HG03039 (cell line): ENCODE results near the gene KIF21B.

ENCODE experiments used
- ATAC-seq: cut with Tn5 transposase; IDR thresholded peaks from one replicate; pipeline ENCODE4 v1.9.1; 2021; ENCODE audit warnings: mild to moderate bottlenecking, moderate library complexity; ENCODE audit not compliant: unreplicated experiment

Gene KIF21B

DNA sequence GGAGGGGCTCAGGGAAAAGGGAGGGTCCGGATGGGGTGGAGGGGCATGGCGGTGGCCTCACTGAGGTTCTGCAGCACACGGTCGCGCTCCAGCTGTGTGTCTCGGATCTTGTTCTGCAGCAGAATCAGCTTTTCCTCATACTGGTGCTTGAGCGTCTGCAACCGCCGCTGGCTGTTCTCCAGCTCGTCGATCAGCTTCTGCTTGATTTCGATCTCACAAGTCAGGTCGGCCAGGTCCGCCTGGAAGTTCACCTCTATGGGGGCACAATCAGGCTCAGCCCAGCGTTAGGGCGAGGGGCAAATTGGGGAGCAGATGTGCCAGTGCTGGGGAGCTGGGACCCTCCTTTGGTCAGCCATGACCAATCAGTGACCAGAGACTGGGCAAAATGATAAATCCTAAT, 25.2 kb downstream of the KIF21B start:
- no peak for ATAC-seq

DNA sequence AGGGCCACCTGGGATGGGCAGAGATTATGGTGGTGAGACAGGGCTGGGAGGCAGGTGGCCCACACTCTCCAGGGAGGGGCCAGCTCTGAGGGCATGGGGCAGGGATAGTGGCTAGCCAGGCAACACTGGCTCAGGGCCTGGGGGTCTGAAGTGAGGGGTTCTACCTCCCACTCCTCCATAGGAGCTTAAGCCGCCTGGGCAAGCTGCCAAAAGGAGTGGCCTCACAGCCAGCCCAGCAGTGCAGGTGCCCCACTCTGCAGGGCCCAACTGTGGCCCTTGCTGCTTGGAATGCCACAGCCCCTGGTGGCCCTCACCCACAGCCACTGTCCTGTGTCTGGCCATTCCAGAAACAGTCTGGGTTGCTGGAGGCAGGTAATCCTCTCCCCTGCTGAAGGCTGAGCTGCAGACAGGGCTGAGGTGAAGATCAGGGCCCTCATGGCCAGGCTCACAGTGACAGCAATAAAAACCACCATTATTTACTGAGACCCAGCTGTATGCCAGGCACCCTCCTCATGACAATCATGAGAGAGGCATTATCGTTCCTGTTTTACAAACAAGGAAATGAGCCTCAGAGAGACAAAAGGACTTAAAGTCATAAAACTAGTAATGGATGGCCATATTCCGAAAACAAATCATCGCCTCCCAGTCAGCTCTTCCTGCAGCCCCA, 31.0 kb downstream of the KIF21B start:
- ATAC-seq = no peak

DNA sequence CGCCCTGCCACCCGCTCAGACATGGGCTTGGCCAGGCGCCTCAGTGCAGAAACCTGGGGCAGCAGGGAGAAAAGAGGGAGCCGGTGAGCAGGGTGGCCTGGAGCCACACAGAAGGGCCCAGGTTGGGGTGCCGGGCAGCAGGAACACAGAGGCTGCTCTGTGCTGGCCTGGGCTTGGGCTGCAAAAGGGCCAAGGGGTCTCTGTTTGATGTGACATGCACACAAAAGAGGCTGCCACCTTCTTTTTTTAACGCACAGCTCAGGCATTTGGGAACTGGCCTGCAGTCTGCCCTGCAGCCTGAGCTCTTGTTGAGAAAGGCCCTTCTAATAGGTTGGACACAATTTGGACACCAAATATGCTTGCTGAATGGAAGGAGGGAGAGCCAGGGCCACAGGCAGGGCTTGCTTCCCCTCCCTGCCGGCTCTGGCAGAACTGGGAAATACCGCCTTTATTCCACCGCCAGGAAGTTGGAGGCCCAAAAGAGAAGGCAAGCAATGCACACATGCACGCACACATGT, 32.4 kb downstream of the KIF21B start:
- no peak for ATAC-seq

DNA sequence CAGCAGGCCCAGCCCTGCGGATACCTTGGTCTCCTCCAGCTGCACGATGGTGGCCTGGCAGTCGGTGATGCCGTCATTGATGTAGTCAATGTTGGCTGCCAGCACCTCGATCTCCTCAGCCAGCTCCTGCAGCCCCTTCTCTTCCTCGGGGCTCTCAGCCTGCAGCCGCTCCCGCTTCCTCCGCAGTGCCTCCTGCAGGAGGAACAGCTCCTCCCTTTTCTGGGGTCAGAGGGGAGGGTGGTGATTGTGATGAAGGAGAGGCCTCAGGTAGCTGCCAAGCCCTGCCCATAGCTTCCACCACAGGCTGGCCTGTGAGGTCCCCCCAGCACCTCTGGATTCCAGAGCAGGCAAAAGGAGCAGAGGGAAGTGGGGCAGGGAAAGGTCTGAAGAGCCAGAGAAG, 33.4 kb downstream of the KIF21B start:
- no peak for ATAC-seq

DNA sequence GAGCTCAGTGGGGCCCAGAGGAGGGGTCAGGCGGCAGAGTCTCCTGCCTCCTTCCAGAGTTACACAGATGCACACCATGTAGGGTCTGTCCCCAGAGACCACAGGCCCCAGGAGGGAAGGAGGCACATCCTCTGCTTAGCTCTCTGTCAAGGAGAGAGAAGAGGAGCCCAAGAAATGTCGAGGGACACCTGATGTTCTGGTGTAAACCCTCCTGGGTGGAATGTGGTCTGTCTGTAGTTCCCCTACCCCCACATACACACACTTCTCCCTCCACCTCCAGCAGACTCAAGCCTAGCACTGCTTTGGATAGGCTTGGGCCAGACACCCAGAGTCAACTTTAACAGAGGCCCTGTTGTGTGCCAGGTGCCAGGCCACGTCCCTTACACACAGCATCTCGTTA, 34.2 kb downstream of the KIF21B start:
- no peak for ATAC-seq

DNA sequence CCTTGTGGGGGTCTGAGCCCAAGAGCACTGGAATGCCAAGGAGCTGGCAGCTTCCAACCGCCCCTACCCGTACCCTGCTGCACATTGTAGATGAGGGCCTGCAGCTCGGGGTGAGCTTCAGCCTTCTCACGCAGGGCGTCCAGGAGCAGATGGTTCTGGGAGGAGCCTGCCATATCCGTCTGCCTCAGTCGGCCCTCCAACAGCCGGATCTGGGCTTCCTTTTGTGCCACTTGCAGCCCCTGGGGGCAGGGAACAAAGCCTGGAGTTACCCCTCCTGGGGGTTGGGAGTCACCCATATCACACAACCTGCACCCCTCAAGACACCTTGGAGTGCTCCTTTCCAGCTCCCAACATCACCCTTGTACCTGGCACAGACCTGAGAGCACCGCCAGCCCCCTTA, 34.8 kb downstream of the KIF21B start:
- ATAC-seq = no peak

DNA sequence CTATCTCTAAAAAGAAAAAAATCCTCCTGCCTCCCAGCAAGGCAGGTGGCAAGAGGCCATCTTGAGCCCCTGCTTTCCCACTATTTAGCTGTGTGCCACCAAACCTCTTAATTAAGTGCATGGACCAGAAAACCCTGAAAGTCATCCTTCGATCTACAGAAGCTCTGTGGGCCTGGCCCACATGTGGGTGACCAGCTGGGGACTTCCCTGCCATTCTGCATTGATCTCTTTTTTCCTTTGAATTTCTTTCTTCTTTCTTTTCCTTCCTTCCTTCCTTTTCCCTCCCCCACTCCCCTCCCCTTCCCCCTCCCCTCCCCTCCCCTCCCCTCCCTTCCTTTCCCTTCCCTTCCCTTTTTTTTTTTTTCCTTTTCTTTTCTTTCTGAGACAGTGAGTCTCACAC, 38.0 kb downstream of the KIF21B start:
- no peak for ATAC-seq

DNA sequence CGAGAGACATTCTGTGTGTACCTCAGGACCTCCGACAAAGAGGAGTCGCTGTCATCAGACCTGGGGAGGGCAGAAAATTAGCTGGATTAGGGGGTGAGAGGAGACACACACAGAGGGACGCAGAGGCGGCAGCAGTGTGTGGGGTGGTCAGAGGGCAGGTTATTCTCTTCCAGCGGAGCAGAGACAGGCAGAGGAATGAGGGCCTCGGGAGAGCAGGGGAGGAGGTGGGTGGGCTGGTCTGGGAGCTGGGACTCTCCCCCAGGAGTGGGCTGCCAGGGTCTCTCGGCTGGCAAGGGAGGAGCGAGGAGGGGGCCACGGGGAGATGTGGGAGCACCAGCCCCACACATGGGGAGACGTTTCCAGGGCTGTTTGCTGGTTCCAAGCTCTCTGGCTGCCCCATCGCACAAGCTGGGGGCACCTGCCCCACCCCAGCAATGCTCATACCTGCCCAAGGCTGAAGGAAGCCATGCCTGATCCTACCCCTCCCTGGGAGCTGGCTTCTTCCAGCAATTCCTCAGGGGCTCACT, 40.4 kb downstream of the KIF21B start:
- ATAC-seq = no peak

DNA sequence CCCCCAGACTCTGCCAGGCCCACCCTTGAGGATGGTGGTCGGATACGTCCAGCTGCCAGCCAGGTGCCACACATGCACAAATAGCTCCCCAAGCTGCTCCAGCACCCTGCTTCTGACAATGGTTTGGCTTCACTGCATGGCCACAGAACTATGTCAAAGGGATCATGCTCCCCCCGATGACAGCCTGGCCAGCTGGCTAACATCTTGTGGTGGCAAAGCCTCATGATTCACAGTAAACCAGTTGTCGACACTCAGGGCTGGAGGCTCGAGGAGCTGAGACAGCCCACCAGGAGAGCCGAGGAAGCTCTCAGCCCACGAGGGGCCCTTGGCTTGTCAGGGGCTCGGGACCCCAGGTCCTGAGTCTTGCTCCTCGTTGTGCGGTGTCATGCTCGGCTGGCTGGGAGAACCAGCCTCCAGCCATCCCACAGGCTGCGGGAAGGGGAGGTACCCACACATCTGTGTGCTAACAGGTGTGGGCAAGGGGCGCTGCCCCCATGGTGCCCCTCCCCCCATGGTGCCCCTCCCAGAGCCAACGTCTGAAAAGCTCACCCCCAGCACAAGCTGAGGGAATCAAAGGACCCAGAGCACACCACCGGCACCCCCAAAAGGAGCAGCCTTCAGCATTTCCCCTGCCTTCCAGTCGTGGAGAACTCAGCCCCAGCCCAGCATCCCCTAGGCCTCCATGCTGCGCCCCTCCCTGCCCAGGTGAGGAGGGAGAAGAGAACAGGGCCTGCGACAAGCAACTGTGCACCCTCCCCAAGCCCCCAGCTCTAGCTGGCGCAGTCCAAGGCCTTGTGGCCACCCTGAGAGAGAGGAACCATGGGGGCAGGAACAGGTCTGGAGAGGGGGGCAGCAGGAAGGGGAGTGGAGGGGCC, 41.2 kb downstream of the KIF21B start:
- no peak for ATAC-seq

DNA sequence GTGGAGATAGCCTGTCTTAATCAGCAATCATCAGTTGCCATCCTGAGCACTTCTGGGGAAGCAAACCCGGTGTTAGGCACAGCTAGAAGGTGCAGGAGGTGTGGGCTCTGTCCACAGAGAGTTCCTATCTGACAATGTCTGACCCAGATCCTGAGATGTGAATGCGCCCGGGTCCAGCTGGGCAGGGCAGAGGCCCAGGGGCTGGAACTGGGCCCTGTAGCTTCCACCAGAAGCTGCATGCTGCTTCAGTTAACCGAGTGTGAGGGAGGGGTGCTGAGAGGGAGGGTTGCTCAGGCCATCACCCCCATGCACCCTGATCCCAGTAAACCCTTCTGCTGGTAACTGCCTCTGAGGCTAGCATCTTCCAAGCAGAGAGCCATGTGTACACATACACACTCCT, 42.2 kb downstream of the KIF21B start:
- ATAC-seq = no peak

DNA sequence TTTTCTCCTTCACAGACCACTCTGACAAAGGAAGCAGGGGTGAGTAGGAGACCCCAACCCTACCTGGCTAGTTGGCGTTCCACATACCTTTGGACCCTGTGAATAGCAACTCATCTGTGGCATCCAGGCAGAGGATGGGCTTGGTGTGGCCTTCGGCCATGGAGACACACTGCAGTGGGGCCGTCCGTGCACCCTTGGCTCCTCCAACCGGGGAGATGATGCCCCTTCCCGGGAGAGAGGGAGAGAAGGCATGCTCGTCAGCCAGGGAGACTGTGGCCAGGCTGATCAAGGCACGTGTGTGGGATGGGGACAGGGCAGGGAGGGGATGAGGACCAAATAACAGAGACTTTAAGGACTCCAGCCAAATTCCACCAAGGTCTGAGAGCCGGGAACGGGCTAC, 42.6 kb downstream of the KIF21B start:
- ATAC-seq = no peak

DNA sequence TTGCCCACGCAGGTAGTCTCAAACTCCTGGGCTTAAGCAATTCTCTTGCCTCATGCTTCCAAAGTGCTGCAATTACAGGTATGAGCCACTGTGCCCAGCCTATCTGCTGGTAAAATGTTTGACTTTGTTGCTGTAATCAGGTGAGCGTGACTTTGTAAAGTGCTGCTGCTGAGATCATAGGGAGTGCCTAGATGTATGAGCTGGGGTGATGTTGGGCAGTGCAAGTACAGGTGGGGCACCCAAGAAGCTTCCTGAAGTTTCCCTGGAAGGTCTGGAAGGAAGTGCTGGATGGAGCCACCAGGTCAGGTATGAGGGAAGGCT, 43.1 kb downstream of the KIF21B start:
- ATAC-seq = no peak

DNA sequence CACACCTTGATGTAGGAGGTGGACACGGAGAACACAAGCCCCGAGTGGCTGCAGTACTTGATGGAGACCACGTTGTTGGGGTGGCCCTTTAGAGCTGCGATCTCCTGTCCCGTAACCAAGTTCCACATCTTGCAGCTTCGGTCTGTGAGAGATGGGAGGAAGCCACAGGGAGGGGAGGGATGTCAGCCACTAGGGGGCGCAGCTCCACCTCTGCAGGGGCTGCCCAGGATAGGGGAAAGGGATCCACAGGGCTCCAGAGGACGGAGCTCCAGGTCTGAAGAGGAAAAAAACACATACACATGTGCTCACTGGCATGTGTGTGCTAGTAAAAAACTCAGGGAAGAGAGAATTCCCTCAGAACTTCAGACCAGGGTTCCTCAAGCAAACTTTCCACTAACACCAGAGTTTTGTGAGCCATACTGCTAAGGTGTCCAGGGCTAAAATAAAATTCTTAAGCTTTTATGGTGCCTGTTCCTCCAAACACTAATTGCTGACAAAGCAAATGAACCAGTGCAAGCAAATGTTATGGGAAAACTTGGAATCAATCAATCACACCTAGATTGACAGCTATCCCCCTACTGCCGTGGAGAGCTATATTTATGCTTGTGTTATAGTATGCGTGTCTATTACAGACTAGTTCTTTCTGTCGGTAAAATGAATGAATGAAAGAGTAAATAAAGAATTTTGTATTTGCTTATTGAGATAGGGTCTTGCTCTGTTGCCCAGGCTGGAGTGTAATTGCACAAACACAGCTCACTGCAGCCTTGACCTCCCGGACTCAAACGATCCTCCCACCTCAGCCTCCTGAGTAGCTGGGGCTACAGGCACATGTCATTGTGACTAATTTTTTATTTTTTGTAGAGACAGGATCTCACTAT, 43.7 kb downstream of the KIF21B start:
- no peak for ATAC-seq

DNA sequence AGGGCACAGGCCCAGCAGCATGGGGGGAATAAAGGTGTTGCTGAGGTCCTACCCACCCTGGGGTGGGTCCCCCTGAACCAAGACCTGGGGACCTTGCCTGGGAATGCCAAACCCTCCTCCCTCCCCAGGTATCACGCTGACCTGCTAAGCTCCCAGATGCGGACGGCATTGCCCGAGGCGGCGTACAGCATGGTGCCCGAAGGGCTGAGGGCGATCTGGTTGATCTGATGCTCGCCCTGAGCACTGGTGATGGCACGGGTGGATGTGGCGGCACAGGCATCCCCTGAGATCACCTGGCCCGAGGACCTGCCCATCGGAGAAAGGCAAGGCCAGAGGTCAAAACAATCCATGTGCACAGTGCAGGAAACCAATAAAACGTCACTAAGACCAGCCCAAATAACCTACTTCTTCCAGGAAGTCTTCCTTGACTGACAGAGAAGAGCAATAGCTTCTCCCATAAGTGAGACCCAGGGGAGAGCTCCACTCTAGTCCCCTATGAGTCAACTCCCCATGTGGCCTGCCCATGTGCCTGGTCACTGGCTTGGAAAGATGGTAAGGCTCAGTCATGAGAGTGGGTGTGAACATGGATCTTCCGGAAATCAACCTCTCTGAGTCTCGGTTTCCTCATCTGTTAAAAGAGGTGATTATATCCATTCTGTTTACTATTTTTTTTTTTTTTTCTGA, 46.3 kb downstream of the KIF21B start:
- no peak for ATAC-seq

DNA sequence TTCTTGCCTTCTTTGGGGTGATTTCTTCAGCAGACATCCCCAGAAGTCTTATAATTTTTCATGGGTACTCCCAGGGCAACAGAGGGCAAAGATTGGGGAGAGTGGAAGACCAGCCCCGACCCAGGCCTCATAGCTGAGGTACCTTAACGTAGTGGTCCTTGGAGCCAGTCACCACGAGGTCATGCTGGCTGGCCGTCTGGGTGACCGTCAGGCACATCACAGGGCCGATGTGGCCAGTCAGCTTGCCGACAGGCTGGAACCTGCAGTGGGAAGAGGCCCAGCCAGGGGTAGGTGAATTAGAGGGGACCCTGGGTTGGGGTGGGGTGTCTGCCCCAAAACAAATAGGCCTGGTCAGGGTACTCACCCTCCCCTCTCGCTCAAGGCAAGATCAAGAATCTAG, 46.9 kb downstream of the KIF21B start:
- no peak for ATAC-seq

DNA sequence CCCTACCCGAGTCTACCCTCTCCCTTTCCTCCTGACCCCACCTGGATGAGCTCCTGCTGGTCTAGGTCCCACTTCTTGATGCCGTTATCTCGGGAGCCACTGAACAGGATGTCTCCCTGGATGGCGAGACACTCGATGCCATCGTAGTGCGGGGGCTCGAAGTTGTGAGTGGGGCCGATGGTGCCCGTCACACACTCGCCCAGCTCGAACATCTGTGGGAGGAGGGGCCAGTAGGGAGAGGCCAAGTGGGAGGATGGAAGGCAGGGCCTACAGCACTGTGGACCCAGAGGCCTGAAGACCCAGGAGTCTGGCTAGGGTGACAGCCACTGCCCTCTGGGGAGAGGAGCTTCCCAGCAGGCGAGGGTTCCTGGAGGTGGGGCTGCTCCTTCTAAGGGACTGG, 48.1 kb downstream of the KIF21B start:
- no peak for ATAC-seq

DNA sequence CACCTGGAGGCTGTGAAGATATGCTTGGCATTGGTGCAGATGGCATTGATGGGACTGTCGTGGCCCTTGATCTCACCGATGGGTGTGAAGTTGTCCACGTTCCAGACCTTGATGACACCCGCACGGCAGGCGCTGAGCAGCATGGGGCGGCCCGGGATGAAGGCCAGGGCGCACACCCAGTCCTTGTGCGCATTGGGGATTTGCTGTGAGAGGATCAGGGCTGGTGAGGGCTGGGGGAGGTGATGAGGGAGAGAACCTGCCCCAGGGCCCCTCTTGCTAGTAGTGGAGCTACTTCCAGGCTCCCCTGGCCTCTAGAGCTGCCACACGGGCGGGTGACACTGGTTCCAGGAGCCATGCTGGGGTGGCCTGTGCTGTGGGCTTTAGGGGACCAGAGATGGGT, 48.8 kb downstream of the KIF21B start:
- ATAC-seq = no peak

DNA sequence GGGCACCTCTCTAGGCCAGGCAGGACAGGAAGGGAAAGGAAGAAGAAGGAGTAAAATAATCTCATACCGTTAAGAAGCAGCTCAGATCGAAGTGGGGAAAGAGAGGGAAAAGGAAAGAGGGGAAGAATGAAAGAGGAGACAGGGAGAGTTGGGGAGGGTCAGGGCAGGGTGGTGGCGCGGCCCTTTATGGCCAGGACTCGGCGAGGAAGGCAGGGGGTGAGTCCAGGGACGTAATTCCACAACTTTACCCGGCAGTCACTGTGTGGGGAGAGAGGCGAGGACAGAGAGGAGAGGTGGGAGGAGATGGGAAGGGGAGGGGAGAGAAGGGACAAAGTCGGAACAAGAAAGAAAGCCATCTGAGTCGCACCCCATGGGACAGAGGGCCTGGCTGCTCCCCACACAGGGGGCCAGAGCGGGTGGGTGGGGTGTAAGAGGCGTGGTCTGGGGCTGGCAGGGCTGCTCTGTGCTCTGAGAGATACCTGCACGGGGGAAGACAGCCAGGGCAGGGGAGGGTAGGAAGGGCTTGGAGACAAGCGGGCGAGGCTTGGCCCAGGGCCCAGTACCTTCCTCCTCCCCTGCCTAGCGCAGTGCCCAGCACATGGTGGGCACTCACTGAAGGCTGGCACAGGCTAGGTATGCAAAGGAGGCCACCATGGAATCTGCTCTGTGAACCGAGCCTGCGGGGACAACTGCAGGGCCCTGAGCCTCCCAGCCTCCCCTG, 49.4 kb downstream of the KIF21B start:
- ATAC-seq = no peak

DNA sequence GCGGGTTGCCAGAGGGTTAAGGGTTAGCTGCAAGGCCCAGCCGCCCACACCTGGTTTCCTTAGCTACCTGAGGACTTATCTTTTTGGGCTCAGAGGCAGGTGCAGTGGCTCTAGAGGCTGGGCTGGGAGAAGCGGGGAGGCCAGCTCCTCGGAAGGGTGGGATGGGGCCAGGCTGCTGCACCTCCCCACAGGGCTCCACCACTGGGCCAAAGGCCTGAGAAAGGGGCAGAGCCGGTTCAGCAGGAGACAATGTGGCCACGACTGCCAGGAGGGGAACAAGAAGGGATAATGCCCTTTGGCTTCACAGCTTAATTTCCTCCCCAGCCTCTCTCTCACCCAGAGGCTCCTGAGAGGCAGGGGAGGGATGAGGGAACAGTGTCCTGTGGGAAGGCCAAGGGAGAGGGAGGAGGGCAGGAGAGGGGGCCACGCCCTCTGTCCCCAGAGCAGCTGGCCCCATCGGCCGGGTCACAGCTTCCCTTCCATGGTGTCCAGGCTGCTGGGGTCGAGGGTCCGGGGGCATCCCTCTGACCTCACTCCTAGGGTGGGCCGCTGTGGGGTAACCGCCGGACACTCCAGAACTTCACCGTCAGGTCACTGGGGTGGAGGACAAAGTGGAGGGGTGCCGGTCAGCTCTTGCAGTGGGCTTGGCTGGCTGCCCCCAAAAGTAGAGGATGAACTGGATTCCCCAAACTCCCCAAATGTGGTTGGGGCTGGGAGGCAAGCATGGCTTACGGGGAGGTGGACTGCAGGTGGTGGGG, 50.4 kb downstream of the KIF21B start:
- ATAC-seq = no peak
